Measurements from ENCODE around the gene AREL1. TPM values are rescaled to one million over a fixed set of nuclear protein-coding genes. Genes with fewer than 3 reads are reported as not detected.

The AREL1 gene
- total and polyA plus RNA-seq, 2 donors (not counting 3 experiments of a cell fraction or from before 2014, with no cell fraction given): 46.4 to 67.2 TPM

DNA sequence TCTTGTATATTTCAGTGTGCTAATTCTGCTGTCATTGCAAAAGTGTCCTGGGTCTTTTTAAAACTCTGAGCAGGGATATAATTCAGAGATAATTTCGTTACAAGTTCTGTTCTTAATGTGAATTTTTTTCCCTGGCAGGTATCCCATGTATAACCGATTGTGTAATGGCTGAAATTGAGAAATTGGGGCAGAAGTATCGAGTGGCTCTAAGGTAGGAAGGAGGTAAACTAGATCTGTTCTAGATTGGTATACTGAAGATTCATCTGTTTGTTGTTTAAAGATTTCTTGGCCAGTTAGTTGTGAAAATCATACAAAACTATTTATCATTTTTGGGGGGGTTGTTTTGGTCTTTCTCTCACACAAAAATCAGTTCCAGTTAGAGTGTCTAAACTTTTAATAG, 10.3 kb upstream of the AREL1 start:
- TF ChIP-seq POLR2AphosphoS5 (IDR thresholded peaks at IDR 0.05; ENCODE audit: insufficient read depth, low read depth, low read length): no peak
- TF ChIP-seq FOS (IDR thresholded peaks at IDR 0.05; ENCODE audit: borderline replicate concordance, insufficient read depth, low read length): no peak
- TF ChIP-seq, protein P1, sequence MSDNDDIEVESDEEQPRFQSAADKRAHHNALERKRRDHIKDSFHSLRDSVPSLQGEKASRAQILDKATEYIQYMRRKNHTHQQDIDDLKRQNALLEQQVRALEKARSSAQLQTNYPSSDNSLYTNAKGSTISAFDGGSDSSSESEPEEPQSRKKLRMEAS (IDR thresholded peaks at IDR 0.05; ENCODE audit: insufficient read depth, insufficient read length): no peak
- TF ChIP-seq, protein P2, sequence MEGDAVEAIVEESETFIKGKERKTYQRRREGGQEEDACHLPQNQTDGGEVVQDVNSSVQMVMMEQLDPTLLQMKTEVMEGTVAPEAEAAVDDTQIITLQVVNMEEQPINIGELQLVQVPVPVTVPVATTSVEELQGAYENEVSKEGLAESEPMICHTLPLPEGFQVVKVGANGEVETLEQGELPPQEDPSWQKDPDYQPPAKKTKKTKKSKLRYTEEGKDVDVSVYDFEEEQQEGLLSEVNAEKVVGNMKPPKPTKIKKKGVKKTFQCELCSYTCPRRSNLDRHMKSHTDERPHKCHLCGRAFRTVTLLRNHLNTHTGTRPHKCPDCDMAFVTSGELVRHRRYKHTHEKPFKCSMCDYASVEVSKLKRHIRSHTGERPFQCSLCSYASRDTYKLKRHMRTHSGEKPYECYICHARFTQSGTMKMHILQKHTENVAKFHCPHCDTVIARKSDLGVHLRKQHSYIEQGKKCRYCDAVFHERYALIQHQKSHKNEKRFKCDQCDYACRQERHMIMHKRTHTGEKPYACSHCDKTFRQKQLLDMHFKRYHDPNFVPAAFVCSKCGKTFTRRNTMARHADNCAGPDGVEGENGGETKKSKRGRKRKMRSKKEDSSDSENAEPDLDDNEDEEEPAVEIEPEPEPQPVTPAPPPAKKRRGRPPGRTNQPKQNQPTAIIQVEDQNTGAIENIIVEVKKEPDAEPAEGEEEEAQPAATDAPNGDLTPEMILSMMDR (IDR thresholded peaks at IDR 0.05; ENCODE audit: extremely low read depth in 1 of 2, insufficient read depth in 1 of 2, low read depth in 1 of 2, low read length in 2 of 2): no peak
- no peak for TF ChIP-seq MYC (IDR thresholded peaks at IDR 0.05; ENCODE audit: low read depth, low read length)
- TF ChIP-seq EZH2 (IDR thresholded peaks at IDR 0.05; ENCODE audit: borderline replicate concordance, low read depth, low read length, severe bottlenecking): no peak
- TF ChIP-seq JUN (IDR thresholded peaks at IDR 0.05; ENCODE audit: borderline replicate concordance, insufficient read depth, insufficient read length, low read depth): no peak
- no peak for TF ChIP-seq POLR2A (IDR thresholded peaks at IDR 0.05; ENCODE audit: low read depth, low read length)
- no peak for TF ChIP-seq GATA2 (IDR thresholded peaks at IDR 0.05; ENCODE audit: insufficient read depth, insufficient read length, low read depth, low read length)
- no peaks in the 10 kb centered on the region for H3K9me3 ChIP-seq (replicated peaks; ENCODE audit: control insufficient read depth, insufficient read depth, low read length)
- no peak overlapping the region for H3K9ac ChIP-seq (replicated peaks; ENCODE audit: extremely low read depth, insufficient read depth, low read length)
- ChIA-PET POLR2A (no interaction called here), CTCF (no interaction called here)
- H3K27me3 ChIP-seq (ENCODE audit: control insufficient read depth in 2 of 2, insufficient read depth in 2 of 2, low read length in 2 of 2): no peaks in the 10 kb centered on the region
- H4K20me1 ChIP-seq (replicated peaks; ENCODE audit: control insufficient read depth, extremely low read depth, insufficient read depth, low read length): no peaks in the 10 kb centered on the region
- no peak overlapping the region for H3K27ac ChIP-seq (ENCODE audit: insufficient read depth, low read depth, low read length)
- DNase-seq (ENCODE audit: low read depth, low spot score) (no peak), FAIRE-seq (no peak)
- dilution Hi-C loops (cut with MboI; ENCODE audit: extremely low pct_ligation_motif_present, low sequenced_read_pairs) (no loop called here), intact Hi-C loops (cut with micrococcal nuclease) (no loop called here)
- H3K79me2 ChIP-seq (ENCODE audit: control insufficient read depth, insufficient read depth, low read length): no peaks in the 10 kb centered on the region
- H3K36me3 ChIP-seq (ENCODE audit: control insufficient read depth in 2 of 2, extremely low read depth in 1 of 2, insufficient read depth in 2 of 2, low read length in 2 of 2): peaks cover 0 to 4% of the 10 kb centered on the region in 2 experiments
- H3K9me1 ChIP-seq (replicated peaks; ENCODE audit: control insufficient read depth, extremely low read depth, insufficient read depth, low read length): no peaks in the 10 kb centered on the region
- no peak overlapping the region for H3K4me3 ChIP-seq (replicated peaks in 1 of 3; ENCODE audit: insufficient read depth in 1 of 3, low read depth in 1 of 3, low read length in 3 of 3)
- no peak overlapping the region for H2AFZ ChIP-seq (ENCODE audit: low read depth, low read length)
- BruUV-seq (replicated peaks): no TSS peak
- H3K4me2 ChIP-seq (ENCODE audit: insufficient read depth, low read length): no peak overlapping the region
- no peaks in the 10 kb centered on the region for H3K4me1 ChIP-seq (ENCODE audit: control insufficient read depth, extremely low read depth, insufficient read depth, low read length)
